SK-N-SH (cell line): ENCODE data around the gene EID3. TPM values are rescaled to one million over a fixed set of nuclear protein-coding genes. Genes with fewer than 3 reads are reported as not detected.

Experiments
- CTCF ChIA-PET: fragments of 300-600, 350-600 bp; formaldehyde crosslinking; extraction: SDS; loops from one replicate; lab custom pipeline; 2021; lab: Yijun Ruan, JAX
- POLR2A ChIA-PET: fragments of 350-600 bp; sonication (Branson Sonifier 250); formaldehyde crosslinking; extraction: SDS; loops from one replicate; lab custom pipeline; 2020; ENCODE audit warnings: antibody characterized with exemption, inconsistent platforms; lab: Yijun Ruan, JAX
- DNase-seq: peaks from one replicate; pipeline ENCODE4 v3.0.0; 2012
- H2AFZ ChIP-seq: fragments of 200-600 bp; sonication (generic); 2 replicates; pipeline ENCODE4 v1.8.1; 2016; ENCODE audit warnings: antibody characterized with exemption, mild to moderate bottlenecking, low read depth
- H3F3A ChIP-seq: fragments of 200-600 bp; sonication (generic); replicated peaks from 2 replicates; pipeline ENCODE3; 2016; ENCODE audit warnings: antibody characterized with exemption, mild to moderate bottlenecking; ENCODE audit not compliant: insufficient read depth
- H3K27ac ChIP-seq, 2 experiments: fragments of 200-500 bp in 1 of 2; fragments of 200-600 bp in 1 of 2; sonication (Bioruptor generic) in 1 of 2; sonication (generic), shearing (Covaris generic) in 1 of 2; 2 replicates each; pipeline versions ENCODE4 v1.5.1 to v1.6.1; 2014 to 2016; ENCODE audit warnings: low read depth in 2 of 2, inconsistent platforms in 1 of 2, low read length in 1 of 2, mild to moderate bottlenecking in 1 of 2, mixed read lengths in 1 of 2
- H3K27me3 ChIP-seq: fragments of 200-600 bp; sonication (generic), shearing (Covaris generic); 2 replicates; pipeline ENCODE4 v1.6.1; 2016; ENCODE audit warnings: mixed run types; ENCODE audit not compliant: insufficient read depth
- H3K36me3 ChIP-seq, 2 experiments: fragments of 200-500 bp in 1 of 2; fragments of 200-600 bp in 1 of 2; sonication (Bioruptor generic) in 1 of 2; sonication (generic) in 1 of 2; replicated peaks in 1 of 2; 2 replicates each; pipeline versions ENCODE3 to v1.5.1; 2014 to 2016; ENCODE audit warnings: low read length in 1 of 2, mild to moderate bottlenecking in 1 of 2; ENCODE audit not compliant: insufficient read depth in 2 of 2, control insufficient read depth in 1 of 2
- H3K4me1 ChIP-seq, 2 experiments: fragments of 200-500 bp in 1 of 2; fragments of 200-600 bp in 1 of 2; sonication (Bioruptor generic) in 1 of 2; sonication (generic), shearing (Covaris generic) in 1 of 2; 2 replicates each; pipeline versions ENCODE4 v1.5.1 to v1.6.1; 2014 to 2016; ENCODE audit warnings: low read depth in 1 of 2, low read length in 1 of 2, mixed run types in 1 of 2; ENCODE audit not compliant: insufficient read depth in 2 of 2, control insufficient read depth in 1 of 2
- H3K4me2 ChIP-seq: fragments of 200-600 bp; sonication (generic), shearing (Covaris generic); 2 replicates; pipeline ENCODE4 v1.6.1; 2017; ENCODE audit warnings: mixed run types
- H3K4me3 ChIP-seq, 2 experiments: fragments of 200-500 bp in 1 of 2; fragments of 200-600 bp in 1 of 2; sonication (Bioruptor generic) in 1 of 2; sonication (generic), shearing (Covaris generic) in 1 of 2; 2 replicates each; pipeline versions ENCODE4 v1.5.1 to v1.8.1; 2014 to 2016; ENCODE audit warnings: low read depth in 2 of 2, inconsistent platforms in 1 of 2, low read length in 1 of 2, mild to moderate bottlenecking in 1 of 2, mixed read lengths in 1 of 2, moderate library complexity in 1 of 2
- H3K79me2 ChIP-seq: fragments of 200-600 bp; sonication (generic); 2 replicates; pipeline ENCODE4 v1.8.1; 2017; ENCODE audit warnings: mild to moderate bottlenecking; ENCODE audit not compliant: insufficient read depth
- H3K9ac ChIP-seq: fragments of 200-600 bp; sonication (generic); 2 replicates; pipeline ENCODE4 v1.6.1; 2017; ENCODE audit warnings: mixed run types
- H3K9me2 ChIP-seq: fragments of 200-600 bp; sonication (generic); 2 replicates; pipeline ENCODE4 v1.6.1; 2017; ENCODE audit warnings: mixed run types
- H3K9me3 ChIP-seq: fragments of 200-600 bp; sonication (generic); 2 replicates; pipeline ENCODE4 v1.6.1; 2017; ENCODE audit warnings: mixed run types, mild to moderate bottlenecking, moderate library complexity
- H4K20me1 ChIP-seq: fragments of 200-600 bp; sonication (generic); 2 replicates; pipeline ENCODE4 v1.6.1; 2017; ENCODE audit warnings: mild to moderate bottlenecking, mixed run types; ENCODE audit not compliant: insufficient read depth
- ELF1 ChIP-seq: IDR thresholded peaks from 2 replicates; pipeline ENCODE4 v1.4.0; 2012
- FOSL2 ChIP-seq: IDR thresholded peaks from 2 replicates; pipeline ENCODE4 v1.4.0; 2012; ENCODE audit warnings: low read depth, mild to moderate bottlenecking, moderate library complexity, borderline replicate concordance
- FOXJ3 ChIP-seq: sonication (generic); formaldehyde crosslinking; IDR thresholded peaks from 2 replicates; pipeline ENCODE4 v1.5.1; 2020; ENCODE audit warnings: mild to moderate bottlenecking, missing genetic modification reagents
- FOXM1 ChIP-seq: IDR thresholded peaks from 2 replicates; pipeline ENCODE4 v1.4.0; 2012; ENCODE audit warnings: low read depth, mild to moderate bottlenecking
- GATA2 ChIP-seq: sonication (generic); formaldehyde crosslinking; IDR thresholded peaks from 2 replicates; pipeline ENCODE4 v1.5.0; 2020; ENCODE audit warnings: mild to moderate bottlenecking, missing genetic modification reagents
- JUND ChIP-seq: IDR thresholded peaks from 2 replicates; pipeline ENCODE4 v1.4.0; 2012
- MXI1 ChIP-seq: IDR thresholded peaks from 2 replicates; pipeline ENCODE4 v1.6.1; 2012; ENCODE audit warnings: mild to moderate bottlenecking, low read depth, low read length, improper control_type of control experiment
- POLR2AphosphoS5 ChIP-seq: IDR thresholded peaks from 2 replicates; pipeline ENCODE4 v1.6.1; 2012; ENCODE audit warnings: low read depth, low read length
- RCOR1 ChIP-seq: fragments of 150-350 bp; IDR thresholded peaks from 2 replicates; pipeline ENCODE4 v1.6.1; 2017; ENCODE audit warnings: antibody characterized with exemption, low read length
- RXRA ChIP-seq: IDR thresholded peaks from 2 replicates; pipeline ENCODE4 v1.4.0; 2012; ENCODE audit warnings: low read depth, mild to moderate bottlenecking, borderline replicate concordance
- TEAD4 ChIP-seq: IDR thresholded peaks from 2 replicates; pipeline ENCODE4 v1.4.0; 2012; ENCODE audit warnings: mild to moderate bottlenecking, borderline replicate concordance; ENCODE audit not compliant: insufficient read depth
- WGBS: methylation state at CpG from one replicate; pipeline ENCODE4 v1.1.6; 2017; ENCODE audit warnings: low lambda C conversion rate; 5-methylcytosine and 5-hydroxymethylcytosine counted together
- polyA plus RNA-seq, 3 experiments: library from polyadenylated mRNA; depleted of rRNA; stranded (reverse); fragments of >200 nt; gene quantifications; 2 replicates each; pipeline ENCODE4 v1.2.3, GENCODE V29; 2012
- TF ChIP-seq, protein P1 (sequence below): IDR thresholded peaks from 2 replicates; pipeline ENCODE4 v1.4.0; 2012; ENCODE audit warnings: low read depth, borderline replicate concordance
- TF ChIP-seq, protein P2 (sequence below): IDR thresholded peaks from 2 replicates; pipeline ENCODE4 v1.4.0; 2012; ENCODE audit warnings: low read depth, borderline replicate concordance
- TF ChIP-seq, protein P3 (sequence below): IDR thresholded peaks from 2 replicates; pipeline ENCODE4 v1.4.0; 2012; ENCODE audit warnings: low read depth
- TF ChIP-seq, protein P4 (sequence below): fragments of 200-600 bp; sonication (generic); IDR thresholded peaks from 2 replicates; pipeline ENCODE4 v1.6.1; 2017; ENCODE audit warnings: antibody characterized with exemption, mild to moderate bottlenecking, moderate library complexity
- TF ChIP-seq, protein P5 (sequence below): fragments of 150-350 bp; IDR thresholded peaks from 2 replicates; pipeline ENCODE4 v1.6.1; 2017; ENCODE audit warnings: antibody characterized with exemption, low read length, low read depth, borderline replicate concordance

Gene EID3
- polyA plus RNA-seq, 1 of the 3 experiments (the other 2 are of a cell fraction): 0.92 TPM

DNA sequence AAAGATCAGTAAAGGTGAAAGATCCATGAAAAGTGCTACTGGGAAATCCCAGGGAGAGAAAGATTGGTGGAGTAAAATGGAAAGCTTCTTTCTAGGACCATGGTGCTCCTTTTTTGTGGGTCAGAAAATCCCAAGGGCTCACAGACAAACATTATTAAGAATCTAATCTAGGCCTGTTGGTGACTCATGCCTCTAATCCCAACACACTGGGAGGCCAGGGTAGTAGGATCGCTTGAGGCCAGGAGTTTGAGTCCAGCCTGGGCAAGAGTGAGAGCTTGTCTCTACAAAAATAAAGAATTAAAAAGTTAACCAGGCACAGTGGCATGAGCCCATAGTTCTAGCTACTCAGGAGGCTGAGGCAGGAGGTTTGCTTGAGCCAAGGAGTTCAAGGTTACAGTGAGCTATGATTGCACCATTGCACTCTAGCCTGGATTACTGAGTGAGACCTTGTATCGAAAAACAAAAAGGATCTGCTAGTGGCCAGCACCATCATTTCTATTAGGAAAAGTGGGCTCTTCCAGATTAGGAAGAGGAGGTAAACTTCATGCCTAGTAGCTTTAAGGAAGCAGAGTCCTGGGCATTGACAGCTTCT lies 45.0 kb upstream of the EID3 start:
- Histone ChIP-seq H3K36me3 (no peaks in the 10 kb centered on the region), H2AFZ (no peak overlapping the region), H3K27me3 (no peaks in the 10 kb centered on the region), H3K9me3 (no peaks in the 10 kb centered on the region), H3K27ac (no peak overlapping the region), H4K20me1 (no peaks in the 10 kb centered on the region), H3K4me1 (peaks cover 4 to 6% of the 10 kb centered on the region in 2 experiments; a peak in 2 of 4 replicates), H3K4me3 (no peak overlapping the region), H3F3A (no peaks in the 10 kb centered on the region), H3K9me2 (no peaks in the 10 kb centered on the region), H3K4me2 (no peak overlapping the region), H3K9ac (no peak overlapping the region), H3K79me2 (no peaks in the 10 kb centered on the region)
- TF ChIP-seq FOXJ3 (no peak), FOXM1 (no peak), FOSL2 (no peak), ELF1 (no peak), MXI1 (no peak), POLR2AphosphoS5 (no peak), RCOR1 (no peak), TEAD4 (no peak), RXRA (no peak), GATA2 (CRISPR knock-in tag) (no peak), JUND (no peak)
- TF ChIP-seq, protein P1, sequence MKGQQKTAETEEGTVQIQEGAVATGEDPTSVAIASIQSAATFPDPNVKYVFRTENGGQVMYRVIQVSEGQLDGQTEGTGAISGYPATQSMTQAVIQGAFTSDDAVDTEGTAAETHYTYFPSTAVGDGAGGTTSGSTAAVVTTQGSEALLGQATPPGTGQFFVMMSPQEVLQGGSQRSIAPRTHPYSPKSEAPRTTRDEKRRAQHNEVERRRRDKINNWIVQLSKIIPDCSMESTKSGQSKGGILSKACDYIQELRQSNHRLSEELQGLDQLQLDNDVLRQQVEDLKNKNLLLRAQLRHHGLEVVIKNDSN: no peak
- TF ChIP-seq, protein P2, sequence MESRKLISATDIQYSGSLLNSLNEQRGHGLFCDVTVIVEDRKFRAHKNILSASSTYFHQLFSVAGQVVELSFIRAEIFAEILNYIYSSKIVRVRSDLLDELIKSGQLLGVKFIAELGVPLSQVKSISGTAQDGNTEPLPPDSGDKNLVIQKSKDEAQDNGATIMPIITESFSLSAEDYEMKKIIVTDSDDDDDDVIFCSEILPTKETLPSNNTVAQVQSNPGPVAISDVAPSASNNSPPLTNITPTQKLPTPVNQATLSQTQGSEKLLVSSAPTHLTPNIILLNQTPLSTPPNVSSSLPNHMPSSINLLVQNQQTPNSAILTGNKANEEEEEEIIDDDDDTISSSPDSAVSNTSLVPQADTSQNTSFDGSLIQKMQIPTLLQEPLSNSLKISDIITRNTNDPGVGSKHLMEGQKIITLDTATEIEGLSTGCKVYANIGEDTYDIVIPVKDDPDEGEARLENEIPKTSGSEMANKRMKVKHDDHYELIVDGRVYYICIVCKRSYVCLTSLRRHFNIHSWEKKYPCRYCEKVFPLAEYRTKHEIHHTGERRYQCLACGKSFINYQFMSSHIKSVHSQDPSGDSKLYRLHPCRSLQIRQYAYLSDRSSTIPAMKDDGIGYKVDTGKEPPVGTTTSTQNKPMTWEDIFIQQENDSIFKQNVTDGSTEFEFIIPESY: no peak
- TF ChIP-seq, protein P3, sequence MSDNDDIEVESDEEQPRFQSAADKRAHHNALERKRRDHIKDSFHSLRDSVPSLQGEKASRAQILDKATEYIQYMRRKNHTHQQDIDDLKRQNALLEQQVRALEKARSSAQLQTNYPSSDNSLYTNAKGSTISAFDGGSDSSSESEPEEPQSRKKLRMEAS: no peak
- TF ChIP-seq, protein P4, sequence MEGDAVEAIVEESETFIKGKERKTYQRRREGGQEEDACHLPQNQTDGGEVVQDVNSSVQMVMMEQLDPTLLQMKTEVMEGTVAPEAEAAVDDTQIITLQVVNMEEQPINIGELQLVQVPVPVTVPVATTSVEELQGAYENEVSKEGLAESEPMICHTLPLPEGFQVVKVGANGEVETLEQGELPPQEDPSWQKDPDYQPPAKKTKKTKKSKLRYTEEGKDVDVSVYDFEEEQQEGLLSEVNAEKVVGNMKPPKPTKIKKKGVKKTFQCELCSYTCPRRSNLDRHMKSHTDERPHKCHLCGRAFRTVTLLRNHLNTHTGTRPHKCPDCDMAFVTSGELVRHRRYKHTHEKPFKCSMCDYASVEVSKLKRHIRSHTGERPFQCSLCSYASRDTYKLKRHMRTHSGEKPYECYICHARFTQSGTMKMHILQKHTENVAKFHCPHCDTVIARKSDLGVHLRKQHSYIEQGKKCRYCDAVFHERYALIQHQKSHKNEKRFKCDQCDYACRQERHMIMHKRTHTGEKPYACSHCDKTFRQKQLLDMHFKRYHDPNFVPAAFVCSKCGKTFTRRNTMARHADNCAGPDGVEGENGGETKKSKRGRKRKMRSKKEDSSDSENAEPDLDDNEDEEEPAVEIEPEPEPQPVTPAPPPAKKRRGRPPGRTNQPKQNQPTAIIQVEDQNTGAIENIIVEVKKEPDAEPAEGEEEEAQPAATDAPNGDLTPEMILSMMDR: no peak
- TF ChIP-seq, protein P5, sequence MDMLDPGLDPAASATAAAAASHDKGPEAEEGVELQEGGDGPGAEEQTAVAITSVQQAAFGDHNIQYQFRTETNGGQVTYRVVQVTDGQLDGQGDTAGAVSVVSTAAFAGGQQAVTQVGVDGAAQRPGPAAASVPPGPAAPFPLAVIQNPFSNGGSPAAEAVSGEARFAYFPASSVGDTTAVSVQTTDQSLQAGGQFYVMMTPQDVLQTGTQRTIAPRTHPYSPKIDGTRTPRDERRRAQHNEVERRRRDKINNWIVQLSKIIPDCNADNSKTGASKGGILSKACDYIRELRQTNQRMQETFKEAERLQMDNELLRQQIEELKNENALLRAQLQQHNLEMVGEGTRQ: no peak
- ChIA-PET POLR2A (no interaction called here), CTCF (interaction anchor here (0.7 to 1.0 kb wide), 3 partner anchors 9 to 78 kb away, joined by 3 read pairs; no protein-coding TSS in a partner anchor)
- no peak for DNase-seq
- 94% methylated on average over 2 of the region's 2 CpGs for WGBS
